Umbilical cord (tissue), 2 donors: ENCODE results near the gene RPA3. TPM values are rescaled to one million over a fixed set of nuclear protein-coding genes. Genes with fewer than 3 reads are reported as not detected.
"Not testable (repeated sequence)": the region's sequence is repeated elsewhere in the genome, so short reads cannot be mapped to it uniquely, and the experiment has no call there.

ENCODE experiments used
- DNase-seq: peaks from one replicate; pipeline ENCODE4 v3.0.0-alpha.2; 2015; ENCODE audit warnings: low spot score
- total RNA-seq: library from RNA; depleted of rRNA; stranded (reverse); fragments of >200 nt; gene quantifications from one replicate; pipeline ENCODE4 v1.2.3, GENCODE V29; 2014; ENCODE audit warnings: low replicate concordance; ENCODE audit not compliant: insufficient read depth

RPA3 gene
- total RNA-seq, 1 donor from 2014 or later = 25.8 TPM

GRCh38 chr7:7694542-7694941, 23.9 kb downstream of the RPA3 start:
- no peak for DNase-seq

- DNase-seq = no peak
These were observed 24.5 kb downstream of the RPA3 start for GRCh38 chr7:7693881-7694280.

GRCh38 chr7:7688956-7689355, 29.5 kb downstream of the RPA3 start:
- DNase-seq = no peak

GRCh38 chr7:7688310-7688709, 30.1 kb downstream of the RPA3 start:
- no peak for DNase-seq

- DNase-seq = peak; percentile 38
These were observed 30.6 kb downstream of the RPA3 start for GRCh38 chr7:7687800-7688199.

- no peak for DNase-seq
These were observed 31.4 kb downstream of the RPA3 start for GRCh38 chr7:7686811-7687508.

- DNase-seq = no peak
These were observed 35.5 kb downstream of the RPA3 start for GRCh38 chr7:7682861-7683260.

- DNase-seq = no peak
These were observed 36.5 kb downstream of the RPA3 start for GRCh38 chr7:7681936-7682329.

- DNase-seq = peak; percentile 83
These were observed 37.0 kb downstream of the RPA3 start for GRCh38 chr7:7681191-7681935.

- DNase-seq = not testable (repeated sequence)
These were observed 38.8 kb downstream of the RPA3 start for GRCh38 chr7:7679640-7680039.

GRCh38 chr7:7675686-7676085, 42.7 kb downstream of the RPA3 start:
- DNase-seq = no peak

GRCh38 chr7:7673240-7673550, 45.2 kb downstream of the RPA3 start:
- no peak for DNase-seq

- DNase-seq = no peak
These were observed 45.7 kb downstream of the RPA3 start for GRCh38 chr7:7672545-7673239.

GRCh38 chr7:7671361-7671760, 47.0 kb downstream of the RPA3 start:
- no peak for DNase-seq

GRCh38 chr7:7670490-7670889, 47.9 kb downstream of the RPA3 start:
- DNase-seq = no peak

- no peak for DNase-seq
These were observed 49.7 kb downstream of the RPA3 start for GRCh38 chr7:7668706-7669105.

- DNase-seq = no peak
These were observed 51.2 kb downstream of the RPA3 start for GRCh38 chr7:7667187-7667586.

- DNase-seq = no peak
These were observed 53.4 kb downstream of the RPA3 start for GRCh38 chr7:7665031-7665430.

- DNase-seq = peak; percentile 62
These were observed 54.1 kb downstream of the RPA3 start for GRCh38 chr7:7664291-7664690.

- DNase-seq = no peak
These were observed 55.9 kb downstream of the RPA3 start for GRCh38 chr7:7662527-7662926.

GRCh38 chr7:7656459-7656858, 61.9 kb downstream of the RPA3 start:
- not testable (repeated sequence) for DNase-seq

- peak; percentile 38 for DNase-seq
These were observed 63.3 kb downstream of the RPA3 start for GRCh38 chr7:7654964-7655715.
